PC-3 (cell line): ENCODE data around the gene WNT5B. TPM values are rescaled to one million over a fixed set of nuclear protein-coding genes. Genes with fewer than 3 reads are reported as not detected.

Experiments
- ATAC-seq: fragments of 200-7000 bp; cut with Tn5 transposase; 2 replicates; pipeline ENCODE4 v1.9.1; 2020; ENCODE audit warnings: mild to moderate bottlenecking, moderate library complexity
- BruUV-seq: library from RNA; stranded (reverse); fragments of 400-500 nt; replicated peaks from 2 replicates; lab custom pipeline; 2021; lab: Mats Ljungman, UMichigan
- CTCF ChIA-PET: fragments of 300-600 bp; sonication (Branson Sonifier 250); formaldehyde crosslinking; loops from one replicate; lab custom pipeline; 2022; ENCODE audit warnings: antibody characterized with exemption; lab: Charles Lee
- POLR2A ChIA-PET: fragments of 300-600 bp; sonication (Branson Sonifier 250); formaldehyde crosslinking; loops from one replicate; lab custom pipeline; 2022; ENCODE audit warnings: antibody characterized with exemption; ENCODE audit not compliant: unreplicated experiment; lab: Charles Lee
- DNase-seq: peaks from one replicate; pipeline ENCODE4 v3.0.0-alpha.2; 2015
- H2AFZ ChIP-seq: fragments of 300-600 bp; sonication (generic); 2 replicates; pipeline ENCODE4 v1.6.0; 2016; ENCODE audit warnings: antibody characterized with exemption, low read length
- H3F3A ChIP-seq: fragments of 300-600 bp; sonication (generic); one replicate; pipeline ENCODE4 v1.6.0; 2017; ENCODE audit warnings: antibody characterized with exemption, low read length, control low read depth, mild to moderate bottlenecking; ENCODE audit not compliant: unreplicated experiment
- H3K27ac ChIP-seq: fragments of 300-600 bp; sonication (generic); 2 replicates; pipeline ENCODE4 v1.5.1; 2016; ENCODE audit warnings: mild to moderate bottlenecking, low read length
- H3K27me3 ChIP-seq: fragments of 300-600 bp; sonication (generic); 2 replicates; pipeline ENCODE4 v1.6.1; 2016; ENCODE audit warnings: low read length, mixed read lengths
- H3K36me3 ChIP-seq: fragments of 300-600 bp; sonication (generic); 2 replicates; pipeline ENCODE4 v1.6.1; 2016; ENCODE audit warnings: low read depth, mixed run types, low read length, mixed read lengths
- H3K4me1 ChIP-seq: fragments of 300-600 bp; sonication (generic); 2 replicates; pipeline ENCODE4 v1.5.1; 2016; ENCODE audit warnings: low read length; ENCODE audit not compliant: insufficient read depth
- H3K4me2 ChIP-seq: fragments of 300-600 bp; sonication (generic); 2 replicates; pipeline ENCODE4 v1.6.0; 2016; ENCODE audit warnings: low read length
- H3K4me3 ChIP-seq: fragments of 300-600 bp; sonication (generic); 2 replicates; pipeline ENCODE4 v1.5.1; 2016; ENCODE audit warnings: mild to moderate bottlenecking, low read length, mixed read lengths
- H3K79me2 ChIP-seq: fragments of 300-600 bp; sonication (generic); 2 replicates; pipeline ENCODE4 v1.6.1; 2017; ENCODE audit warnings: low read length, mixed read lengths
- H3K9ac ChIP-seq: fragments of 300-600 bp; sonication (generic); 2 replicates; pipeline ENCODE4 v1.6.0; 2016; ENCODE audit warnings: mild to moderate bottlenecking, low read length
- H3K9me2 ChIP-seq: fragments of 300-600 bp; sonication (generic); replicated peaks from 2 replicates; pipeline ENCODE4 v1.6.1; 2016; ENCODE audit warnings: mixed run types, low read length, mixed read lengths
- H3K9me3 ChIP-seq: fragments of 300-600 bp; sonication (generic); 2 replicates; pipeline ENCODE4 v1.6.1; 2016; ENCODE audit warnings: low read length, mixed read lengths
- H4K20me1 ChIP-seq: fragments of 300-600 bp; sonication (generic); 2 replicates; pipeline ENCODE4 v1.6.1; 2016; ENCODE audit warnings: low read length, mixed read lengths
- EZH2 ChIP-seq: fragments of 300-600 bp; sonication (generic); IDR thresholded peaks from one replicate; pipeline ENCODE4 v1.6.1; 2017; ENCODE audit warnings: antibody characterized with exemption, mild to moderate bottlenecking, low read length; ENCODE audit not compliant: unreplicated experiment
- EZH2phosphoT487 ChIP-seq: fragments of 300-600 bp; sonication (generic); IDR thresholded peaks from 2 replicates; pipeline ENCODE4 v1.6.1; 2018; ENCODE audit warnings: mild to moderate bottlenecking, antibody characterized with exemption, low read length, borderline replicate concordance
- intact Hi-C: fragments of 100-400 bp; cut with micrococcal nuclease; formaldehyde crosslinking; loops from 2 replicates; pipeline ENCODE4 v1.9.0; 2023
- total RNA-seq: library from RNA; depleted of rRNA; stranded (reverse); fragments of >200 nt; gene quantifications from 2 replicates; pipeline ENCODE4 v1.2.3, GENCODE V29; 2014
- TF ChIP-seq, protein P1 (sequence below): fragments of 300-600 bp; sonication (generic); conservative IDR thresholded peaks from 2 replicates; pipeline ENCODE4 v1.5.1; 2017; ENCODE audit warnings: antibody characterized with exemption, low read depth, mild to moderate bottlenecking, low read length

Gene WNT5B
- total RNA-seq, 1 experiment from 2014 or later = 2.2 TPM

DNA sequence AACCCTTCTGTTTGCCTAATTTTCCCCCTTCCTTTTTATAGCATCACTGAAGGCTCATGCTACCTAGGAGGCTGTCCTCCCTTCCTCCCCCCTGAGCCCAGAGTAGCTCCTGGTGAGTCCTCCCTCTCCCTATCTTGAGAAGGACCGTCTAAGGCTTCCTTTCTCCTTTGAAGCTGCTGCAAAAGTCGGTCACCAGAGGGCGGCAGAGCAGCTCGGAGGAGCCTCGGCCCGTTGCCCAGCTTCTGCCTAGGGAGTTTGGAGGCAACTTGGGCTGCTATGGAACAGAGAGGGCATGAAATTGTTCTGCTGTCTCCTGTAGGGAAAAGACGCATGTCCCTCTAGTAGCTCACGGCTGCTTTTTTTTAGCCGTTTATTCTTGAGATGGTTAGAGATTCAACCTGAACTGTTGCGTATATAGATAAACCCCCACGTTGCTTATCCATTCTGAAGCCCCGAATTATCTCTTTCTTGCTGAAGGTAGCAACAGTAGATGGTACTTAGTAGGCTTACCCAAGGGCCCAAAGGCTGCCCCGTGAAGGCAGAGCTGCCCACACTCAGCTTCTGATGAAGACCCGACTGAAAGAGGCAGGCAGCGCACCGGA lies 5.7 kb downstream of the WNT5B start:
- Histone ChIP-seq H3K36me3 (no peaks in the 10 kb centered on the region), H3K79me2 (no peaks in the 10 kb centered on the region), H3F3A (no peaks in the 10 kb centered on the region), H4K20me1 (no peaks in the 10 kb centered on the region), H3K4me2 (no peak overlapping the region), H3K9me2 (no peaks in the 10 kb centered on the region), H3K27ac (no peak overlapping the region), H3K4me3 (no peak overlapping the region), H3K9me3 (no peaks in the 10 kb centered on the region), H3K27me3 (peaks cover 5% of the 10 kb centered on the region), H3K4me1 (0 out of 2 replicates have a peak, but pooled peaks cover 2% of the 10 kb centered on the region), H3K9ac (no peak overlapping the region), H2AFZ (no peak overlapping the region)
- TF ChIP-seq EZH2 = no peak
- TF ChIP-seq, protein P1, sequence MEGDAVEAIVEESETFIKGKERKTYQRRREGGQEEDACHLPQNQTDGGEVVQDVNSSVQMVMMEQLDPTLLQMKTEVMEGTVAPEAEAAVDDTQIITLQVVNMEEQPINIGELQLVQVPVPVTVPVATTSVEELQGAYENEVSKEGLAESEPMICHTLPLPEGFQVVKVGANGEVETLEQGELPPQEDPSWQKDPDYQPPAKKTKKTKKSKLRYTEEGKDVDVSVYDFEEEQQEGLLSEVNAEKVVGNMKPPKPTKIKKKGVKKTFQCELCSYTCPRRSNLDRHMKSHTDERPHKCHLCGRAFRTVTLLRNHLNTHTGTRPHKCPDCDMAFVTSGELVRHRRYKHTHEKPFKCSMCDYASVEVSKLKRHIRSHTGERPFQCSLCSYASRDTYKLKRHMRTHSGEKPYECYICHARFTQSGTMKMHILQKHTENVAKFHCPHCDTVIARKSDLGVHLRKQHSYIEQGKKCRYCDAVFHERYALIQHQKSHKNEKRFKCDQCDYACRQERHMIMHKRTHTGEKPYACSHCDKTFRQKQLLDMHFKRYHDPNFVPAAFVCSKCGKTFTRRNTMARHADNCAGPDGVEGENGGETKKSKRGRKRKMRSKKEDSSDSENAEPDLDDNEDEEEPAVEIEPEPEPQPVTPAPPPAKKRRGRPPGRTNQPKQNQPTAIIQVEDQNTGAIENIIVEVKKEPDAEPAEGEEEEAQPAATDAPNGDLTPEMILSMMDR = peak; percentile 86
- TF ChIP-seq EZH2phosphoT487 = no peak
- ATAC-seq (peak; percentile 68), DNase-seq (peak; percentile 78)
- intact Hi-C loops = loop anchor here (5.0 kb wide), 2 partner anchors 158 to 303 kb away; no protein-coding TSS in a partner anchor
- ChIA-PET CTCF (interaction anchor here (0.5 to 1.1 kb wide), 8 partner anchors 9 to 450 kb away, joined by 3 to 10 read pairs (median 4); partner anchors contain the start of gene ADIPOR2), POLR2A (no interaction called here)
- no TSS peak for BruUV-seq

DNA sequence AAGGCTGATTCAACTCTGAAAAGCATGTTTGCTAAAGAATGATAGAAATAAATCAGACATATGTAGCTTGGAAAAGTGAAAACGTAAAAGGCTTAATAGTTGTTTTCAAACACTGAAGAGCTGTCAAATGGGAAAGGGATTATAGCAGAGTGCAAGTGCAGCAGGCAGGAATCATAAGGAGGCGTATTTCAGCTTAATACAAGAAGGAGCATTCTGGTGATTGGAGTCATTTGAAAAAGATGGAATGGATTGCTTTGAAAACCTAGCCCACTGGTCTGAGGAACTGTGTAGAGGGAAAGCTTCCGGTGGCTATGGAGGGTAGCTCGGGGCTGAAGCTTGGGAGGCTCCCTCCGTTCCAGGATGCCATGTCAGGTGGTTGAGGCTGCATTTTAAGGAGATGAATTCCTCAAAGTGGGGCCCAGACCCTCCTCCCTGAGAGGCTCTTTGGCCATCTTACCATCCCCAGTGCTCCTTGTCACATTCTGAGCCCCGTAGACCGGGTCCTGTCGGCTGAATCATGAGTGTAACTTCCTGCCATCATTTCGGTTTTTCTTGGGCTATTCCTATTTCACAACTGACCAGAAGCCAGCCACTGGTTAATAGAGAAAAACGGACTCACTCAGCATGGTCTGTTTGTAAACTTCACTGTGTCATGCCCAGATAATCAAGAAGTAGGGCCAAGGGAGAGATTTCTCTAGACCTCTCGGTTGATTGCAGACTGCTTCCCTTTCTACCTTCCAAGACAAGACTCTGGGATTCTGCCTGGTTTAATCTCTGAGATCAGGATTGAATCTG lies 6.5 kb downstream of the WNT5B start:
- ATAC-seq (no peak), DNase-seq (no peak)
- BruUV-seq = no TSS peak
- Histone ChIP-seq H3K9ac (no peak overlapping the region), H3K27me3 (no peaks in the 10 kb centered on the region), H3K4me2 (no peak overlapping the region), H3K4me1 (no peaks in the 10 kb centered on the region), H3K4me3 (no peak overlapping the region), H3K36me3 (no peaks in the 10 kb centered on the region), H2AFZ (no peak overlapping the region), H4K20me1 (no peaks in the 10 kb centered on the region), H3K9me2 (no peaks in the 10 kb centered on the region), H3K9me3 (no peaks in the 10 kb centered on the region), H3F3A (no peaks in the 10 kb centered on the region), H3K27ac (no peak overlapping the region), H3K79me2 (no peaks in the 10 kb centered on the region)
- TF ChIP-seq, protein P1 = no peak
- TF ChIP-seq EZH2 (no peak), EZH2phosphoT487 (no peak)
- intact Hi-C loops = no loop called here
- ChIA-PET POLR2A (no interaction called here), CTCF (interaction anchor here (0.5 to 1.1 kb wide), 4 partner anchors 23 to 451 kb away, joined by 3 to 9 read pairs (median 4); partner anchors contain the start of gene ADIPOR2)
